MCF 10A (cell line): ENCODE data around the gene GALNT7. TPM values are rescaled to one million over a fixed set of nuclear protein-coding genes. Genes with fewer than 3 reads are reported as not detected.

Experiments
- BruUV-seq: library from RNA; stranded (reverse); fragments of 400-500 nt; replicated peaks from 2 replicates; lab custom pipeline; 2021; lab: Mats Ljungman, UMichigan
- CTCF ChIA-PET: fragments of 300-600 bp; sonication (Branson Sonifier 250); formaldehyde crosslinking; extraction: SDS; loops from one replicate; lab custom pipeline; 2021; ENCODE audit warnings: antibody characterized with exemption, inconsistent platforms; lab: Yijun Ruan, JAX
- POLR2A ChIA-PET: fragments of 300-600, 350-650 bp; sonication (Branson Sonifier 250); formaldehyde crosslinking; extraction: SDS; loops from one replicate; lab custom pipeline; 2020; ENCODE audit warnings: antibody characterized with exemption, inconsistent platforms; lab: Yijun Ruan, JAX
- DNase-seq: peaks from one replicate; pipeline ENCODE4 v3.0.0-alpha.2; 2018; ENCODE audit not compliant: unreplicated experiment
- H3K27ac Mint-ChIP-seq: one replicate; pipeline ENCODE4 v1.8.0; 2022; ENCODE audit warnings: mild to moderate bottlenecking, low read depth, mixed read lengths; ENCODE audit not compliant: unreplicated experiment
- H3K27me3 Mint-ChIP-seq: one replicate; pipeline ENCODE4 v1.8.0; 2022; ENCODE audit warnings: mixed read lengths; ENCODE audit not compliant: insufficient read depth, unreplicated experiment
- H3K36me3 Mint-ChIP-seq: one replicate; pipeline ENCODE4 v1.8.0; 2022; ENCODE audit warnings: mild to moderate bottlenecking, moderate library complexity, mixed read lengths; ENCODE audit not compliant: insufficient read depth, unreplicated experiment
- H3K4me1 Mint-ChIP-seq: one replicate; pipeline ENCODE4 v1.8.0; 2022; ENCODE audit warnings: mixed read lengths; ENCODE audit not compliant: insufficient read depth, unreplicated experiment
- H3K4me3 Mint-ChIP-seq: one replicate; pipeline ENCODE4 v1.8.0; 2022; ENCODE audit warnings: mild to moderate bottlenecking, moderate library complexity, mixed read lengths; ENCODE audit not compliant: unreplicated experiment
- H3K9me3 Mint-ChIP-seq: one replicate; pipeline ENCODE4 v1.8.0; 2022; ENCODE audit warnings: mixed read lengths; ENCODE audit not compliant: unreplicated experiment
- intact Hi-C: fragments of 100-400 bp; cut with micrococcal nuclease; formaldehyde crosslinking; loops from 2 replicates; pipeline ENCODE4 v1.14.1; 2022
- total RNA-seq: library from RNA; stranded (reverse); gene quantifications from 2 replicates; pipeline ENCODE4 v1.2.3, GENCODE V29; 2022
- TF ChIP-seq, protein P1 (sequence below): fragments of 200-600 bp; IDR thresholded peaks from one replicate; pipeline ENCODE4 v1.8.0; 2022; ENCODE audit warnings: antibody characterized with exemption, mild to moderate bottlenecking; ENCODE audit not compliant: unreplicated experiment

Gene GALNT7
- total RNA-seq, 1 experiment from 2014 or later: 13.7 TPM

DNA sequence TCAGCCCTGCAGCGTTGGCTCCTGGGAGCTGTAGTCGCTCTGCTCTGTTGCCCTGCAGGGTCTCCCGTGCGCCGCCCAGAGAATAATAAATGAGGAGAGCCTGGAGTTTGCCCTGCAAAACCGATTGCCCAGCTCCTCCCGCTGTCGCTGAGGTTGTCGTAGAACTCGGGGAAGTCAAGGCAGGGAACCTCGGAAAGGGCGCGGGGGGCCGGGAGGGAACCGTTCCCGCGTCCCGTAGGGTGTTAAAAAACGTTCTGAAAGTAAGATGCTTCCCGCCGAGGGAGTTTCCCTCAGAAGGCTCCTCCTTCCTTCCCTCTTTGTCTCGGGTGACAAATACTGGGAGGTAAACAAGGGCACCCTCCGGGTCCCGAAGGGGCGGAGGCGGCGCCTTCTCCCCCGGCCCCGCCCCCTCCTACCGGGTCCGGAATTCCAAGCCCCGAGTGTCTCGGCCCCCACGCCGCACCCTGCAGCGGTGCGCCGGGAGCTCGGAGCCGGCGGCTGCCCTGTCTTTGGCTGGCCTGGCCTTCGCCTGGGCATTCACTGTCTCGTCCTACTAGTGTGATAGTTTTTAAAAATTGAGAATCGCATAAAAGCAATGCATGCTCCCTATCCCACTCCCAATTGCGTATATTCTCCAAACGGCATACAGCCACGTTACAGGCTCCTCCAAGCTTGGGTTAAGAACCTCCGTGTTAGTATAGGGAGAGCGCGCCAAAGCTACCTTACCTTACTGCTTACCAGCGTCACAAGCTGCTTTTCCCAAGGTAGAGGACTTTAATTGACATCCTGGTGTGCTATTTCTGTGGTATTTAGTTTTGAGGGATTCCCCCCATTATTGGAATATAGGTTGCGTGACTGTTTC is 166.5 kb downstream of the GALNT7 start:
- peak overlapping the region; percentile 100 for H3K27ac Mint-ChIP-seq
- peaks cover 14% of the 10 kb centered on the region for H3K4me1 Mint-ChIP-seq
- H3K9me3 Mint-ChIP-seq: no peaks in the 10 kb centered on the region
- POLR2A ChIA-PET: interaction anchor here (0.6 to 14.4 kb wide), 29 partner anchors 10 to 1091 kb away, joined by 3 to 824 read pairs (median 5); partner anchors contain the start of genes CEP44, FBXO8 and SAP30
- BruUV-seq: TSS peak; percentile 37
- TF ChIP-seq, protein P1, sequence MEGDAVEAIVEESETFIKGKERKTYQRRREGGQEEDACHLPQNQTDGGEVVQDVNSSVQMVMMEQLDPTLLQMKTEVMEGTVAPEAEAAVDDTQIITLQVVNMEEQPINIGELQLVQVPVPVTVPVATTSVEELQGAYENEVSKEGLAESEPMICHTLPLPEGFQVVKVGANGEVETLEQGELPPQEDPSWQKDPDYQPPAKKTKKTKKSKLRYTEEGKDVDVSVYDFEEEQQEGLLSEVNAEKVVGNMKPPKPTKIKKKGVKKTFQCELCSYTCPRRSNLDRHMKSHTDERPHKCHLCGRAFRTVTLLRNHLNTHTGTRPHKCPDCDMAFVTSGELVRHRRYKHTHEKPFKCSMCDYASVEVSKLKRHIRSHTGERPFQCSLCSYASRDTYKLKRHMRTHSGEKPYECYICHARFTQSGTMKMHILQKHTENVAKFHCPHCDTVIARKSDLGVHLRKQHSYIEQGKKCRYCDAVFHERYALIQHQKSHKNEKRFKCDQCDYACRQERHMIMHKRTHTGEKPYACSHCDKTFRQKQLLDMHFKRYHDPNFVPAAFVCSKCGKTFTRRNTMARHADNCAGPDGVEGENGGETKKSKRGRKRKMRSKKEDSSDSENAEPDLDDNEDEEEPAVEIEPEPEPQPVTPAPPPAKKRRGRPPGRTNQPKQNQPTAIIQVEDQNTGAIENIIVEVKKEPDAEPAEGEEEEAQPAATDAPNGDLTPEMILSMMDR: no peak
- CTCF ChIA-PET: interaction anchor here (0.5 to 7.6 kb wide), 7 partner anchors 16 to 220 kb away, joined by 3 to 78 read pairs (median 4); partner anchors contain the start of gene SAP30
- H3K4me3 Mint-ChIP-seq: peak overlapping the region; percentile 99
- H3K36me3 Mint-ChIP-seq: peaks cover 45% of the 10 kb centered on the region
- DNase-seq: peak; percentile 94
- intact Hi-C loops: loop anchor here (1.0 kb wide), 2 partner anchors 34 to 81 kb away; no protein-coding TSS in a partner anchor
- H3K27me3 Mint-ChIP-seq: no peaks in the 10 kb centered on the region

DNA sequence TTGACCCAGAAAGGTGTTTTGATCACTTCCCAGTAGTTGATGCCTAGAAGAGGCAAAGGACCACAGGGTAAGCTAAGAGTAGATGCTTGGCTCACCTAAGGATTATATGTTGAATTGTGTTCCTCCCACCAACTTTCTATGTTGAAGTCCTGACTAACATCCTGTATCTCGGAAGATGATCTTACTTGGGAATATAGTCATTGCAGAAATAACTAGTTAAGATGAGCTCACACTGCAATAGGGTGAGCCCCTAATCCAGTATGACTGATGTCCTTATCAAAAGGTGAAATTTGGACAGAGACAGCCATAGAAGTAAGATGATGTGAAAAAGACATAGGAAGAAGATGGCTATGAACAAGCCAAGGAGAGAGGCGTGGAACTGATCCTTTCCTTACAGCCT is 168.9 kb downstream of the GALNT7 start:
- H3K27ac Mint-ChIP-seq: no peak overlapping the region
- H3K27me3 Mint-ChIP-seq: no peaks in the 10 kb centered on the region
- intact Hi-C loops: no loop called here
- BruUV-seq: no TSS peak
- no peak overlapping the region for H3K4me3 Mint-ChIP-seq
- H3K36me3 Mint-ChIP-seq: peaks cover 22% of the 10 kb centered on the region
- no peak for DNase-seq
- TF ChIP-seq, protein P1: no peak
- peaks cover 7% of the 10 kb centered on the region for H3K4me1 Mint-ChIP-seq
- H3K9me3 Mint-ChIP-seq: no peaks in the 10 kb centered on the region
- ChIA-PET CTCF (no interaction called here), POLR2A (interaction anchor here (1.9 to 14.4 kb wide), 4 partner anchors 17 to 76 kb away, joined by 5 to 824 read pairs (median 102); partner anchors contain the start of gene SAP30)

DNA sequence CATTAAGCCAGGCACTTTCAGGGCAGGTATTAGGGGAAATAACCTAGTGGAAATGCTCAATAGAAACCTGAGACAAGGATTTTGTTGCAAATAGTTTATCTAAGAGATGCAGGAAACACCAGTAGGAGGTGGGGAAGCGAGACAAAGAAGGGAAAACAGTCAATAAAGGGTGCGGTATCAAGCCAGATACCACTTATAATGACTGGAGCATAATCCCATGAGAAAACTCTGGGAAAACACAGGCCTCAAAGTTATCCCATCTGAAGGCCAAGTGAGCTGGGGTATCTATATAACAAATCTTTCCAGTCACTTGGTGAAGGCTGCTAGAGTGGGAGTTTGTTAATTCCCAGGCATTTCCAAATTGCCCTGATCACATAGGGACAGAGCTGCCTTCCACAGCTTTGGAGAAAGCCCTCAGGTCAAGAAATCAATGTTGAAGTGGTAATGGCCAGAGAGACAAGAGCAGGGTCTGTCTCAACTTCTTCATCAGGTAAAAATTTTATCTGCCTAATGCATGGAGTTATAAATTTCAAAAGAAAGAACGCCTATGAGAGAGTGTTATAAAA is 175.3 kb downstream of the GALNT7 start:
- BruUV-seq: no TSS peak
- ChIA-PET POLR2A (interaction anchor here (1.6 to 4.3 kb wide), 3 partner anchors 10 to 30 kb away, joined by 4 to 37 read pairs (median 26); partner anchors contain the start of genes HMGB2 and SAP30), CTCF (no interaction called here)
- no peaks in the 10 kb centered on the region for H3K4me1 Mint-ChIP-seq
- TF ChIP-seq, protein P1: no peak
- no peak overlapping the region for H3K4me3 Mint-ChIP-seq
- no peaks in the 10 kb centered on the region for H3K9me3 Mint-ChIP-seq
- no peaks in the 10 kb centered on the region for H3K36me3 Mint-ChIP-seq
- H3K27me3 Mint-ChIP-seq: no peaks in the 10 kb centered on the region
- DNase-seq: no peak
- no peak overlapping the region for H3K27ac Mint-ChIP-seq
- intact Hi-C loops: no loop called here

DNA sequence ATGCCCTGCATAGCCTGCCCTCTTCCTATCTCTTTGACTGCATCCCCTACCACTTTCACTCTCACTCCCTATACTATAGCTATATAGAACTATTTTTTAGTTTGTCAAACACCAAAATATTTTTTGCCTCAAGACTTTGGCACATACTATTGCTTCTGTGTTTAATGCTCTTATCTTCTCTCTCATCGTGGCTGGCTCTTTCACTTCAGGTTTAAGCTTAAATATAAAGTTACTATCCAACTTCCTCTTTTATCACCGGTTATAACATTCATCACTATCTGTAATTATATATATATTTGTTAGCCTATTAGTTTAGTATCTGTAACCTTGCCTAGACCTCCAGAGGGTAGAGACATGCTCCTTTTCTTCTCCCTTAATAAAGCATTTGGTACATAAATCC is 177.0 kb downstream of the GALNT7 start:
- no peaks in the 10 kb centered on the region for H3K9me3 Mint-ChIP-seq
- TF ChIP-seq, protein P1: no peak
- BruUV-seq: no TSS peak
- no peaks in the 10 kb centered on the region for H3K27me3 Mint-ChIP-seq
- no peak for DNase-seq
- H3K4me3 Mint-ChIP-seq: no peak overlapping the region
- no peaks in the 10 kb centered on the region for H3K4me1 Mint-ChIP-seq
- POLR2A ChIA-PET: interaction anchor here (1.6 to 4.3 kb wide), 3 partner anchors 11 to 28 kb away, joined by 4 to 37 read pairs (median 26); partner anchors contain the start of genes HMGB2 and SAP30
- no peak overlapping the region for H3K27ac Mint-ChIP-seq
- CTCF ChIA-PET: interaction anchor here (0.6 to 0.7 kb wide), 2 partner anchors 10 to 11 kb away, joined by 3 to 4 read pairs; no protein-coding TSS in a partner anchor
- H3K36me3 Mint-ChIP-seq: no peaks in the 10 kb centered on the region
- intact Hi-C loops: no loop called here
